Stimulated activated CD8-positive, alpha-beta memory T cell treated with anti-CD3 and anti-CD28 coated beads, Interleukin-15, amount 100 ng/mL, for 1 hour (primary cell): ENCODE results near the gene PRSS21.

Source experiments
- DNase-seq: peaks from one replicate; pipeline ENCODE4 v3.0.0-alpha.2; 2020; ENCODE audit warnings: low read depth

The PRSS21 gene

GRCh38 chr16:2825906-2826305 lies 8.9 kb downstream of the PRSS21 start:
- DNase-seq = no peak

GRCh38 chr16:2826591-2827373 lies 9.7 kb downstream of the PRSS21 start:
- no peak for DNase-seq

GRCh38 chr16:2827374-2827791 lies 10.3 kb downstream of the PRSS21 start:
- DNase-seq = no peak

GRCh38 chr16:2827831-2828520 lies 10.9 kb downstream of the PRSS21 start:
- DNase-seq = no peak

GRCh38 chr16:2828521-2828840 lies 11.4 kb downstream of the PRSS21 start:
- no peak for DNase-seq

- no peak for DNase-seq
Observed at GRCh38 chr16:2828876-2829430, 11.9 kb downstream of the PRSS21 start.

- no peak for DNase-seq
Observed at GRCh38 chr16:2829501-2830354, 12.7 kb downstream of the PRSS21 start, which contains the start of gene ZG16B. ZG16B (plus strand) TSS chr16:2830303; CDS start chr16:2830442, 139 bp downstream.

GRCh38 chr16:2830355-2830695 lies 13.3 kb downstream of the PRSS21 start:
- no peak for DNase-seq

GRCh38 chr16:2831203-2831602 lies 14.2 kb downstream of the PRSS21 start:
- no peak for DNase-seq

- no peak for DNase-seq
Observed at GRCh38 chr16:2833776-2834175, 16.7 kb downstream of the PRSS21 start.

- DNase-seq = no peak
Observed at GRCh38 chr16:2834968-2835367, 17.9 kb downstream of the PRSS21 start.

GRCh38 chr16:2835638-2836493 lies 18.8 kb downstream of the PRSS21 start:
- no peak for DNase-seq

- DNase-seq = no peak
Observed at GRCh38 chr16:2836646-2837508, 19.8 kb downstream of the PRSS21 start.

- DNase-seq = no peak
Observed at GRCh38 chr16:2838928-2839327, 21.9 kb downstream of the PRSS21 start.

GRCh38 chr16:2839650-2840450 lies 22.8 kb downstream of the PRSS21 start:
- DNase-seq = no peak

- DNase-seq = no peak
Observed at GRCh38 chr16:2840914-2841313, 23.9 kb downstream of the PRSS21 start.

- no peak for DNase-seq
Observed at GRCh38 chr16:2841606-2842339, 24.7 kb downstream of the PRSS21 start.

- DNase-seq = peak; percentile 47
Observed at GRCh38 chr16:2842340-2843000, 25.4 kb downstream of the PRSS21 start.
